Mesendoderm (in vitro differentiated cells): ENCODE results near the gene TRERF1.

Experiments
- DNase-seq: peaks from one replicate; pipeline ENCODE4 v3.0.0; 2013
- H2AK5ac ChIP-seq: 2 replicates; pipeline ENCODE4 v1.6.1; 2013; ENCODE audit warnings: low read length, inconsistent platforms
- H2BK120ac ChIP-seq: 2 replicates; pipeline ENCODE4 v1.6.1; 2013; ENCODE audit warnings: low read depth, mild to moderate bottlenecking, low read length, moderate library complexity, mixed read lengths
- H2BK15ac ChIP-seq: replicated peaks from 2 replicates; pipeline ENCODE4 v1.6.1; 2013; ENCODE audit warnings: low read depth, mild to moderate bottlenecking, moderate library complexity
- H2BK5ac ChIP-seq: 2 replicates; pipeline ENCODE4 v1.6.1; 2013; ENCODE audit warnings: low read length, inconsistent platforms
- H3K18ac ChIP-seq: 2 replicates; pipeline ENCODE4 v1.6.1; 2013; ENCODE audit warnings: mild to moderate bottlenecking, low read length, mixed read lengths
- H3K23ac ChIP-seq: one replicate; pipeline ENCODE4 v1.6.1; 2013; ENCODE audit warnings: low read length
- H3K27ac ChIP-seq: 2 replicates; pipeline ENCODE4 v1.5.1; 2013; ENCODE audit warnings: low read depth, mild to moderate bottlenecking, inconsistent platforms, low read length, moderate library complexity
- H3K27me3 ChIP-seq: 2 replicates; pipeline ENCODE4 v1.6.1; 2013; ENCODE audit warnings: low read length, control low read depth, mild to moderate bottlenecking, inconsistent platforms; ENCODE audit not compliant: insufficient read depth, poor library complexity
- H3K36me3 ChIP-seq: 2 replicates; pipeline ENCODE4 v1.6.1; 2013; ENCODE audit warnings: low read length, inconsistent platforms; ENCODE audit not compliant: control insufficient read depth, insufficient read depth
- H3K4ac ChIP-seq: one replicate; pipeline ENCODE4 v1.6.1; 2013; ENCODE audit warnings: low read depth, mild to moderate bottlenecking, low read length, moderate library complexity
- H3K4me1 ChIP-seq: 2 replicates; pipeline ENCODE4 v1.6.1; 2013; ENCODE audit warnings: low read depth, low read length, inconsistent platforms; ENCODE audit not compliant: control insufficient read depth
- H3K4me2 ChIP-seq: 2 replicates; pipeline ENCODE4 v1.6.1; 2013; ENCODE audit warnings: low read length
- H3K4me3 ChIP-seq: 2 replicates; pipeline ENCODE4 v1.5.1; 2013; ENCODE audit warnings: mild to moderate bottlenecking, low read length
- H3K56ac ChIP-seq: one replicate; pipeline ENCODE4 v1.6.1; 2013; ENCODE audit warnings: low read length
- H3K79me1 ChIP-seq: 2 replicates; pipeline ENCODE4 v1.6.1; 2013; ENCODE audit warnings: low read length, inconsistent platforms
- H3K79me2 ChIP-seq: 2 replicates; pipeline ENCODE4 v1.6.1; 2013; ENCODE audit warnings: mild to moderate bottlenecking, low read length; ENCODE audit not compliant: control insufficient read depth, insufficient read depth
- H3K9ac ChIP-seq: 2 replicates; pipeline ENCODE4 v1.6.1; 2013; ENCODE audit warnings: low read length, inconsistent platforms
- H4K5ac ChIP-seq: one replicate; pipeline ENCODE4 v1.6.1; 2013; ENCODE audit warnings: low read length
- H4K8ac ChIP-seq: one replicate; pipeline ENCODE4 v1.6.1; 2013; ENCODE audit warnings: low read depth, mild to moderate bottlenecking, control low read depth, low read length, moderate library complexity
- WGBS: extraction: QIAGEN DNeasy Blood & Tissue Kit; methylation state at CpG from one replicate; pipeline ENCODE4 v1.1.7; 2013; ENCODE audit warnings: low lambda C conversion rate, missing lambda C conversion rate; ENCODE audit not compliant: insufficient coverage; ENCODE audit errors: extremely low coverage; 5-methylcytosine and 5-hydroxymethylcytosine counted together

Gene TRERF1

DNA sequence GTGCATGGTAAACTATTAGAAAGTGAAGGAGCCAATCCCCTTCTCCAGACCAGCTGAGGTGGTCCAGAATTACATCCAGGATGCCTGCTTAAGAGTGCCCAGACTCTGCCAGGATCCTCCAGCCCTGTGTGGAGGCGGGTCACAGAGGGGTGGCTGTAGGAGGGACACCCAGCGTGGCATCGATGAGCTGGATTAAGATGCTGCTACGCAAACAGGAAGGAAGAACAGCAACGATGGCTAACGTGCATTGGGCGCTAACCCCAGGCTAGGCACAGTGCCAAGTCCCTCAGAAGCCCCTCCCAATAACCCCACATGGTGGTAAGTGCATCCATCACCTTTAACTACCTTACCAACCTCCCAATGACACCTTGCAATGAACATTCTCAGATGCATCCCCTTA lies 170.2 kb downstream of the TRERF1 start:
- no peak overlapping the region for H3K4me2 ChIP-seq
- no peaks in the 10 kb centered on the region for H3K4me1 ChIP-seq
- H4K8ac ChIP-seq, result no peak overlapping the region
- H3K4ac ChIP-seq, result no peak overlapping the region
- H2BK120ac ChIP-seq, result no peak overlapping the region
- no peak overlapping the region for H2BK15ac ChIP-seq
- H3K27me3 ChIP-seq, result no peaks in the 10 kb centered on the region
- no peaks in the 10 kb centered on the region for H3K36me3 ChIP-seq
- no peak overlapping the region for H3K27ac ChIP-seq
- no peak overlapping the region for H2AK5ac ChIP-seq
- H3K9ac ChIP-seq, result no peak overlapping the region
- H3K79me1 ChIP-seq, result no peaks in the 10 kb centered on the region
- WGBS, result no CpG with 5 or more reads among the region's 7 CpGs
- DNase-seq, result no peak
- H3K4me3 ChIP-seq, result no peak overlapping the region
- no peak overlapping the region for H3K56ac ChIP-seq
- no peak overlapping the region for H2BK5ac ChIP-seq
- H3K18ac ChIP-seq, result no peak overlapping the region
- H4K5ac ChIP-seq, result no peak overlapping the region
- no peak overlapping the region for H3K23ac ChIP-seq
- H3K79me2 ChIP-seq, result no peaks in the 10 kb centered on the region

DNA sequence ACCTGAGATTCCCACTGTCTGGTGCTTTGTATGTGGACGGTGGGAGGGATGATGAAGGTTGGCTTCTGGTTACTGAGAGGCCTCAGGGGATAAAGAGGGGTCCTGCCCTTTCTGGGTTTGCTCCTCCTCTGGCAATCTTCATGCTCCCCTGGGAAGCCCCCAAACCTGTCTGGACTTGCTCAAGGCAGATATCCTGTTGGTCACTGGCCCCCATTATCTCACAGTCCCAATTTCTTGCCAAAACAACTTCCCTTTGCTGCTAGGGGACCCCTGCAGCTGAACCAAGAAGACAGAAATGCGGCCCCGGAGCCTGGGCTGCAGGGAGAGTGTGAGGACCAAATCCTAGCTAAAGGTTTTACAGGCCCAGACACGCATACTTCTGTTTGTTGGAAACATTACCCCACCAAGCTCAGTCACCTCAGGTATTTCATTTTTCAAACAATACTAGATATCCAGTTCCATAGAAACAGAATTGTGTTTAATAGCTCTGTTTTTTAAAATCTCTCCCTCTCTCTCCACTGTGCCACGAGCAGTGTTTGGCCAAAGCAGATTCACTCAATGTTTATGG lies 170.7 kb downstream of the TRERF1 start:
- no peak overlapping the region for H2AK5ac ChIP-seq
- H3K27me3 ChIP-seq, result no peaks in the 10 kb centered on the region
- no peaks in the 10 kb centered on the region for H3K36me3 ChIP-seq
- H3K23ac ChIP-seq, result peak overlapping the region; percentile 11
- no peak overlapping the region for H4K5ac ChIP-seq
- WGBS, result no CpG with 5 or more reads among the region's 5 CpGs
- no peak overlapping the region for H2BK15ac ChIP-seq
- no peak overlapping the region for H2BK5ac ChIP-seq
- no peak overlapping the region for H4K8ac ChIP-seq
- H3K79me1 ChIP-seq, result no peaks in the 10 kb centered on the region
- H3K18ac ChIP-seq, result no peak overlapping the region
- H3K4me3 ChIP-seq, result no peak overlapping the region
- DNase-seq, result no peak
- no peaks in the 10 kb centered on the region for H3K79me2 ChIP-seq
- no peak overlapping the region for H2BK120ac ChIP-seq
- H3K4me2 ChIP-seq, result no peak overlapping the region
- H3K4ac ChIP-seq, result no peak overlapping the region
- H3K27ac ChIP-seq, result no peak overlapping the region
- H3K4me1 ChIP-seq, result no peaks in the 10 kb centered on the region
- H3K56ac ChIP-seq, result no peak overlapping the region
- H3K9ac ChIP-seq, result no peak overlapping the region

DNA sequence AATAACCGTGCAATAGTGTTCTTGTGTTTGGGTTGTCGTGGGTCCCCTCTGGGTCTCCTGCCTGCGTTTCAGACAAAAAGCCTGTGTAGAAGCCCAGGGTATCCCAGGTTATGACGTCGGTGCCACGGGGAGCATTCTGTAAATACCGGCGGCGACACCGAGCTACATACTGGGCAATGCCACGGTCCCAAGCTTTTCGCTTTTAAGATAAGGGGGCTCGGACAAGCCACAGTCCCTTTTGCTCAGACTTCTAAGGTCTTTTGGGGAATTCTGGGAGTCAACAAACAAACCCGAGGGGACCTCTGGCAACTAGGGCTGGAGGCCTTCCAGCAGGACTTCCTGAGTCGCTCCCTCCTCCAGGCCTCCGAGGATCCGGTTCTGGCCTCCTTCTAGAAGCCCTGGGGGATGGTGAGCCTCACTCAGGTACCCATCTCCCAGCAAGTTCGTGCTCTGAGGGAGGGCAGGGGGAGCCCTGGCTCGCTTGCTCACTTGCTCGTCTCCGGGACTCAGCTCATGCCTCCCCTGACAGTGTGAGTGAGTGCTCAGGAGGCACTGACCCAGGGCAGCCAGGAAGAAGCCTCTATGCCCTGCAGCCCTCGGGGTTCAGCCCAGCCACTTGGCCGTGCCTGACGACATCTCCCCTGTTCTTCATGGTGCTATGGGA lies 171.6 kb downstream of the TRERF1 start:
- Histone ChIP-seq H3K4ac (no peak overlapping the region), H3K36me3 (no peaks in the 10 kb centered on the region), H3K23ac (no peak overlapping the region), H3K79me2 (no peaks in the 10 kb centered on the region), H3K27me3 (no peaks in the 10 kb centered on the region), H2BK15ac (no peak overlapping the region), H3K4me3 (no peak overlapping the region), H4K8ac (no peak overlapping the region), H3K4me1 (no peaks in the 10 kb centered on the region), H3K27ac (no peak overlapping the region), H2BK120ac (no peak overlapping the region), H3K56ac (peak overlapping the region; percentile 51), H2BK5ac (no peak overlapping the region), H3K18ac (no peak overlapping the region), H3K79me1 (no peaks in the 10 kb centered on the region), H2AK5ac (no peak overlapping the region), H3K4me2 (no peak overlapping the region), H3K9ac (no peak overlapping the region), H4K5ac (no peak overlapping the region)
- WGBS, result no CpG with 5 or more reads among the region's 24 CpGs
- peak; percentile 26 for DNase-seq

DNA sequence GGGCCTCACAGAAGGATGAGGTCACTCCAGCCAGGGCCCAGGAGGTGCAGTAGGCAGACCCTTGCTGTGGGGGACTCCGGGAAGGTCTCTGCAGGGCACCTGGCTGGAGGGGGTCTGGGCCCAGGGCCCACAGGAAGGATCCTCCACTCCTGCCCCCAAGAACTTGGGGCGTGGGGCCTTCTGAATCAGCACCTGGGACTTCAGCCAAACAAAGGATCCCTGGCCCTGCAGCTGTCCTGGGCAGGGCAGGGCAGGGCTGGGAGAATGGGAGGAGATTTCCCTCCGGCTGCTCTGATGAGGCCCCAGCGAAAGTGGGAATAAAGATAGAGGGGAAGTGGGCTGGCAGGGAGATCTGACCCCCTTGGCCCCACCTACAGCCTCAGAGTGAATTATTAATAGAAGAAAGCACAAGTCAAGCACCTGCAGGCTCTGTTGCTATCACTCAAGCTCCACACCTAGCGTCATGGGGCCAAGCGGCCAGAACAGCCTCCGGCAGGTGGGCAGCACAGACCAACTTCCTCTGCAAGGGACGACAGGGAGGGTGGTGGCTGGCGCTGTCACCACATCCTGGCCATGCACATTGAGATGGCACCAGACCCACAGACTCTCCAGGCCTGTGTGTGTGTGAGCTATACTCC lies 172.5 kb downstream of the TRERF1 start:
- no peak overlapping the region for H3K27ac ChIP-seq
- H3K27me3 ChIP-seq, result no peaks in the 10 kb centered on the region
- no peak overlapping the region for H3K4me3 ChIP-seq
- no peak overlapping the region for H2BK15ac ChIP-seq
- H2BK120ac ChIP-seq, result no peak overlapping the region
- no peak overlapping the region for H3K9ac ChIP-seq
- no peaks in the 10 kb centered on the region for H3K36me3 ChIP-seq
- no peak overlapping the region for H3K4me2 ChIP-seq
- H2AK5ac ChIP-seq, result no peak overlapping the region
- no peak overlapping the region for H3K4ac ChIP-seq
- DNase-seq, result no peak
- no peak overlapping the region for H3K23ac ChIP-seq
- H4K8ac ChIP-seq, result no peak overlapping the region
- H3K56ac ChIP-seq, result no peak overlapping the region
- no peak overlapping the region for H2BK5ac ChIP-seq
- no peaks in the 10 kb centered on the region for H3K79me1 ChIP-seq
- no CpG with 5 or more reads among the region's 9 CpGs for WGBS
- no peak overlapping the region for H3K18ac ChIP-seq
- no peaks in the 10 kb centered on the region for H3K79me2 ChIP-seq
- H4K5ac ChIP-seq, result no peak overlapping the region
- H3K4me1 ChIP-seq, result no peaks in the 10 kb centered on the region

DNA sequence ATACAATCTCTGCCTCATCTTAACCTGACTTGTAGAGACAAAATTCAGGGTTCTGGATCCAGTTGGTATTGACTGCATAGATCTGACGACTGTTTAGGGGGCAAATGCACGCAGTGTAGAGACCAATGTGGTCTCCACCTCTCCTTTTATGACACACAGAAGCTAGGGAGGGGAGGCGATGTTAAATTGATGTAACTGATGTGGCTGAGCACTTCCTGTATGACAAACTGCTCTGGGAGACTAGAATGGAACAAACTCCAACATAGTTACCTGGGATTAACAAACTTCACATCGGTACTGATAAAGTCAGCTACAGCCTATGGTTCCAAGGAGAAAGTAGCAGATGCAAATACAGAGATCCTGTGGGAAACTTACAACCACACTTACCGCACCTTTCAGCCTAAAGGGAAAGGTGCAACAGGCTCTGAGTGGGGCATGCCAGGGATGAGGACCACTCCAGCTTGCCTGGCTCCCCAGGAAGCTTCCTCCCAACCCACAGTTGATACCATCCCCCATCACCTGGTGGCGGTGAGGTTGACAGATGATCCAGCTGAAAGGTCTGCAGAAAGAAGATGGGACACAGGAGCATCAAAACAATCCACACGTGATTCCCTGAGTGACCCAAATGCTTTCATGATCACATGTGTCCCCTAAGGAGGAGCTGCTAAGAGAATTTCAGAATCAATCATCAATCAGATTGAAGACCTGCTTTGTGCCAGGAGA lies 173.4 kb downstream of the TRERF1 start:
- Histone ChIP-seq H2BK5ac (no peak overlapping the region), H3K79me1 (no peaks in the 10 kb centered on the region), H3K27me3 (no peaks in the 10 kb centered on the region), H3K23ac (no peak overlapping the region), H2BK120ac (no peak overlapping the region), H4K5ac (no peak overlapping the region), H3K9ac (no peak overlapping the region), H3K56ac (no peak overlapping the region), H3K4ac (no peak overlapping the region), H3K4me3 (no peak overlapping the region), H3K36me3 (no peaks in the 10 kb centered on the region), H3K18ac (no peak overlapping the region), H2BK15ac (no peak overlapping the region), H3K79me2 (no peaks in the 10 kb centered on the region), H3K4me1 (no peaks in the 10 kb centered on the region), H4K8ac (no peak overlapping the region), H3K4me2 (no peak overlapping the region), H2AK5ac (no peak overlapping the region), H3K27ac (no peak overlapping the region)
- no CpG with 5 or more reads among the region's 7 CpGs for WGBS
- DNase-seq, result no peak
